GM19193 (cell line): Measurements from ENCODE around the gene PALM3.

Source experiments
- POLR2A ChIP-seq: IDR thresholded peaks from 4 replicates; pipeline ENCODE4 v1.6.1; 2011; ENCODE audit not compliant: insufficient read depth, insufficient read length; ENCODE audit errors: extremely low read depth

The PALM3 gene

DNA sequence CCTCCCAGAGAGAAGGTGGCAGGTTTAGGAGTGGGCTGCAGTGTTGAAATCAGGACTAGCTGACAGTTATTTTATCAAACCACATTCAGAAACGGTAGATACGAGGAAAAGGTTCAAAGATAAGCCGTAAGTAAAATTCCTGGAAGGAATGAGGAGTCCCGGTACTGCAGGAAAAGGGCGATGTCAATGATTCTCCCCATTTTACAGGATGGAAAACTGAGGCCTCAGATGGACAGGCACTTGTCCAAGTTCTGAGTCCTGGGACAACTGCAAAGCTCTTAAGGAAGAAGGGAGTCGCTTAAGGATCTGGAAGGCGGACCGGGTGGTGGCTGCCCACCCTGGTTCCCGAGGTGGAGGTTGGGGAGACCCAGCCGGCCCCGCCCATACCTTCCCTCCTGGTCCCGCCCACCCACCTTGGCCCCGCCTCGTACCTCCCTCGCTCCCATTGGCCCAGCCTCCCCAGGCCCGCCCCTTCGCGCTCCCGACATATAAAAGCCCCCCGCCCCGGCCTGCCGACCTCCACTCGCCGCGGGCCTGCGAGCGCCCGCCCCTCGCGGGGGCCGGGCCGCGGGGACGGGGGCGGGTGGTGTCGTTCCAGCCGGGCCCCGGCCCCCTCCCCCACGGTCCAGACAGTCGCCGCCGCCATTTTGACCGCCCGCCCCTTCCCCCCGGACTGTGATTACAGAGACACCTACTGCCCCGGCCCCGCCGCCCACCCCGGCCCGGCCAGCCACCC, 56.4 kb downstream of the PALM3 start:
- peak; percentile 70 for TF ChIP-seq POLR2A

GRCh38 chr19:14004619-14005348, 57.1 kb downstream of the PALM3 start:
- no peak for TF ChIP-seq POLR2A
